Astrocyte of the cerebellum (primary cell): ENCODE results near the gene PBX3.

Experiments
- DNase-seq: peaks from one replicate; pipeline ENCODE4 v3.0.0-alpha.2; 2011; ENCODE audit warnings: low read depth
- H3K4me3 ChIP-seq: 2 replicates; pipeline ENCODE4 v1.5.1; 2011; ENCODE audit warnings: mild to moderate bottlenecking, low read depth, low read length, moderate library complexity
- in situ Hi-C: cut with HindIII; loops from 2 replicates; pipeline ENCODE4 v1.10.0; 2017; ENCODE audit warnings: low sequenced_read_pairs
- TF ChIP-seq, protein P1 (sequence below): IDR thresholded peaks from 2 replicates; pipeline ENCODE4 v1.5.1; 2012; ENCODE audit warnings: low read length, low read depth, moderate library complexity, mild to moderate bottlenecking; ENCODE audit errors: missing control alignments

Gene PBX3

DNA sequence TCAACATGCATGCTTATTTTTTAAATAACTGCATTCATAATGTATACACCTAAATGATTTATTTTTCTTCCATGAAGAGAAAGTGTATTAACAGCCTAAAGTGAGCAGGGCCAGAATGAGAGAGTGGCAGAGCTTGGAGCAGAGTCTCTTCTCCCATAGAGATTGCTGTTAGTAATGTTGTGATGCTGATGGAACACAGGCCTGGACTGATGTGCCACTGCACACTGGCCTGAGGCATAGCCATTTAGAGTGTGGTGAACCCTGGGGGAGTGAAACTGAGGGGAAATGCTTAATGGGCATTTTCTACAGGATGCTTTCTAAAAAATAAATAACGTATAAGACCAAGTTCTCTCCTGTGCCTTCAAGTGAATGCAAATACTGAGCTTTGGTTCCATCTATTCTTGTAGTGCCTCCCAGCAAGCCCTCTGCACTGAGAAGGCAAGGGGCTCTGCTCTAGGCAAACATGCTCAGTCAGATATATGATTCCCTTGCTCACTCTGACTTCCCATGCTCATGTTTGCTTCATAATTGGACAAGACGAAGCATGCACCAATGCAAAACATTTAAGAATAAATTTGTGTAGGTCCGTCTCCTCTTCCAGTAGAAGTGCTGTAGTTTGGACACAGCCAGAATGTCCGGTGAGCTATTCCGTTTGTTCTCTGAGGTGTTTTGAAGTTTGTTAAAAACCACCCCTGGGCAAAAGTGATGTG, 185.7 kb downstream of the PBX3 start:
- in situ Hi-C loops = no loop called here
- H3K4me3 ChIP-seq = no peak overlapping the region
- DNase-seq = no peak
- TF ChIP-seq, protein P1, sequence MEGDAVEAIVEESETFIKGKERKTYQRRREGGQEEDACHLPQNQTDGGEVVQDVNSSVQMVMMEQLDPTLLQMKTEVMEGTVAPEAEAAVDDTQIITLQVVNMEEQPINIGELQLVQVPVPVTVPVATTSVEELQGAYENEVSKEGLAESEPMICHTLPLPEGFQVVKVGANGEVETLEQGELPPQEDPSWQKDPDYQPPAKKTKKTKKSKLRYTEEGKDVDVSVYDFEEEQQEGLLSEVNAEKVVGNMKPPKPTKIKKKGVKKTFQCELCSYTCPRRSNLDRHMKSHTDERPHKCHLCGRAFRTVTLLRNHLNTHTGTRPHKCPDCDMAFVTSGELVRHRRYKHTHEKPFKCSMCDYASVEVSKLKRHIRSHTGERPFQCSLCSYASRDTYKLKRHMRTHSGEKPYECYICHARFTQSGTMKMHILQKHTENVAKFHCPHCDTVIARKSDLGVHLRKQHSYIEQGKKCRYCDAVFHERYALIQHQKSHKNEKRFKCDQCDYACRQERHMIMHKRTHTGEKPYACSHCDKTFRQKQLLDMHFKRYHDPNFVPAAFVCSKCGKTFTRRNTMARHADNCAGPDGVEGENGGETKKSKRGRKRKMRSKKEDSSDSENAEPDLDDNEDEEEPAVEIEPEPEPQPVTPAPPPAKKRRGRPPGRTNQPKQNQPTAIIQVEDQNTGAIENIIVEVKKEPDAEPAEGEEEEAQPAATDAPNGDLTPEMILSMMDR = no peak

GRCh38 chr9:125942125-125942524, 195.0 kb downstream of the PBX3 start:
- TF ChIP-seq, protein P1 = no peak
- in situ Hi-C loops = no loop called here
- no peak for DNase-seq
- H3K4me3 ChIP-seq = no peak overlapping the region

DNA sequence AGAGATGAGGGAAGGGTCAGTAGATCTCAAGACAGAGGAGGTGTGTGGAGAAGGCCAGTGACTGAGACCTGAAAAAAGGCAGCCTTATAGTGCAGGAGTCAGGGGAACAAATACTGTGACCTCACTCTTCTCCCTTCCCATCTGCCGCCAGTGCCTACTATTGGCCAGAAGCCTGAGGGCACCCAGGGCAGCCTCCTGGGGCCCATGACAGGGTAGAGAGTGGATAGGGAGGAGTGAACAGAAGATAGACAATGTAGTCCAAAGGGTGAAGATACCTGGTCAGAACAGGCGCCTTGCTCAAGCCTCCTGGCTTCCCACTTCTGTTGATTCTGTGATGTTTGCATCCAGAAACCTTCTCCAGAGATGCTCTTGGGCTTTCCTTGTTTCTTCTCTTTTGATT, 196.7 kb downstream of the PBX3 start:
- H3K4me3 ChIP-seq = no peak overlapping the region
- in situ Hi-C loops = no loop called here
- no peak for DNase-seq
- TF ChIP-seq, protein P1 = no peak

DNA sequence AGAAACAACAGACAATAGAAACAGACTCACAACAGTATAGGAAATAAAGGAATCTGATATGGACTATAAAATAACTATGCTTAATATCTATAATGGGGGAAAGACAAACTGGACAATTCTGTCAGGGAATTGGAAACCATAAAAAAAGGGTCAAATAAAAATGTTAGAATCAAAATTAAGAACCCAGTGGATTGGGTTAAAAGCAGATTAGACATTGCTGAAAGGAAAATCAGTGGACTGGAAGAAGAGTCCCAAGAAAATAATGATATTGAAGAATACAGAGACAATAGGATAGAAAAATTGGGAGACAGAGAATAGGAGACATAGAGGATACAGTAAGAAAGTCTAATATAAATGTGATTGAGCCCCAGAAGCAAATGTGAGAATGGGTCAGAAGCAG, 199.2 kb downstream of the PBX3 start:
- in situ Hi-C loops = no loop called here
- TF ChIP-seq, protein P1 = no peak
- no peak overlapping the region for H3K4me3 ChIP-seq
- no peak for DNase-seq

DNA sequence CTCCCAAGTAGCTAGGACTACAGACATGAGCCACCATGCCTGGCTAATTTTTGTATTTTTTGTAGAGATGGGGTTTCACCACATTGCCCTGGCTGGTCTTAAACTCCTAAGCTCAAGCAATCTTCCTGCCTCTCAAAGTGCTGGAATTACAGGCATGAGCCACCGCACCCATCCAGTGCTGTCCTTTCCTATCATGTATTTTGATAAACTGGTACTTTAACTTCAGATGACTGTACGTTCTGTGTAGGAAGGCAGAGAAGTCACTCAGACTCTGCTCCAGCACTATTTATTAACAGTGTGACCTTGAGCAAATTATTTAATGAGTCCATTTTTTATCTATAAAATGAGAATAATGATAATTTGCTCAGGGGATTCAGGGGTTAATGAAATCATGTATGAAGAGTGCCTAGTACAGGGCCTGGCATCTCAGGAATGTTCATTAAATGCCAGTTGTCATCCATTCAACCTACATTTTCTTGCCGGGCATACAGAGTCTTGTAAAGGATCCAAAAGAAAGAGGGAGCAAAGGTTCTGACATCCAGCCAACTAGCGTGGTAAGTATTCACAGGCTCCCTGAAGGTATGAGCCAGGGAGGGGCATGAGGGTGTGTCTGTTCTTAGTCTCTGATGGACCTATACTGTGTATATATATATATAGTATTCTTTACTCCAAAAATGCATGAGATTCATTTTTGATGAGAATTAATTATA, 201.9 kb downstream of the PBX3 start:
- no peak for DNase-seq
- TF ChIP-seq, protein P1 = no peak
- in situ Hi-C loops = no loop called here
- H3K4me3 ChIP-seq = no peak overlapping the region

DNA sequence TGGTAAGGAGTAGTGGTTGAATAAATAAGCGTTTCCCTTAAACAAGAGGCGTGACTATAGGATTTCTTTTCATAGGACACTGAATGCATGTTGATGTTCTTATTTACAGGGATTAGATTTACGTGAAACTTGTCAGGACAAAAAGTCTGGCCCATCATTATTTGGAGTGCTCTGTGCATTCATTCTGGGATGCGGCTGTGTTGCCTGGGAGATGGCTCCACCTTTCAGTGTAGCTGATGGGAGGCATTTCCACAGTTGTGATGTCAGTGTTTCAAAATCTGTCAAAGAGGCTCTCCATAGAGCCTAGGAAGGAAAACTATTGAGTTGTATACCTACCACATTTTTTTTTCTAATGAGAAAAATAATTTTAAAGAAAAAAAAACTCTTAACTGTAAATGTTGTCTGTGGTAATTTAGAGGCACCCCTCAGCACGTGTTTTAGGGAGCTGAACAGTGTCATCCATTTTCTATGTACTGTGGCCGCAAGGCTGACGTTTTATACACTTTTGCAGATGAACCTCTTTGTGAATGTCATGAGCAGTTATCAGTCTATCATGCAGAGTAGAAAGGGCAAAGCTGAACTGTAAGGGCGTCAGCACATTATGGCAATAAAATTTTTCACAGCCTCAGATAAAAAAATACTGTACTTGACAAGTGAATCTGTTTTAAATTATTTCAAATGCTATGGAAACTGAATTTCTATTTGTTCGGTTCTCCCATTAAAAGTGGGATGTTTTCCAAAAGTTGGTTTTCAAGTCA, 202.7 kb downstream of the PBX3 start:
- in situ Hi-C loops = no loop called here
- DNase-seq = no peak
- H3K4me3 ChIP-seq = no peak overlapping the region
- TF ChIP-seq, protein P1 = no peak
